Lower leg skin (tissue), 3 donors: ENCODE measurements around the gene TFE3.

Source experiments
- POLR2A ChIP-seq, 2 donors: fragments of 450-650 bp; IDR thresholded peaks; one replicate each; pipeline ENCODE4 v1.6.1; 2016 to 2017; ENCODE audit warnings: antibody characterized with exemption in 2 of 2, mild to moderate bottlenecking in 1 of 2, moderate library complexity in 1 of 2
- TF ChIP-seq, protein P1 (sequence below), 3 donors: fragments of 450-650 bp; IDR thresholded peaks; one replicate each; pipeline ENCODE4 v1.5.1; 2016; ENCODE audit warnings: antibody characterized with exemption in 3 of 3, mild to moderate bottlenecking in 3 of 3, moderate library complexity in 2 of 3

DNA sequence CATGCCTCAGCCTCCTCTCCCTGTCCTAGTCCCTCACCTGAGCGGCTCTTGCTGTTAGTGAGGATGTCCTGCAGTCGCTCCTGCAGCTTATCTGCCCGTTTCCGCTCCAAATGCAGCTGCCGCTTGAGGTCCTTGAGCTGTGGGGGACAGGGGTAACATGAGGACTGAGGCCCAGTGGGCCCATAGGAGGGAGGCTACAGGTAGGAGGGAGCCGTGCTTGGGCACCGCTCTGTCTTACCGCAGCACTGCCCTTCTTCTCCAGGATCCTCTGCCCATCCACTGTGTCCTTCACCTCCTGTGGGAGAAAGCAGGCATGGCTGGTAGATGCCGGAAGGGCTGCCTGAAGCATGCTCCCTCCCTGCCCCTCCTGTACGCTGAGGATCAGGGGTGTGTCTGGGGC, 62.0 kb downstream of the TFE3 start:
- TF ChIP-seq, protein P1, sequence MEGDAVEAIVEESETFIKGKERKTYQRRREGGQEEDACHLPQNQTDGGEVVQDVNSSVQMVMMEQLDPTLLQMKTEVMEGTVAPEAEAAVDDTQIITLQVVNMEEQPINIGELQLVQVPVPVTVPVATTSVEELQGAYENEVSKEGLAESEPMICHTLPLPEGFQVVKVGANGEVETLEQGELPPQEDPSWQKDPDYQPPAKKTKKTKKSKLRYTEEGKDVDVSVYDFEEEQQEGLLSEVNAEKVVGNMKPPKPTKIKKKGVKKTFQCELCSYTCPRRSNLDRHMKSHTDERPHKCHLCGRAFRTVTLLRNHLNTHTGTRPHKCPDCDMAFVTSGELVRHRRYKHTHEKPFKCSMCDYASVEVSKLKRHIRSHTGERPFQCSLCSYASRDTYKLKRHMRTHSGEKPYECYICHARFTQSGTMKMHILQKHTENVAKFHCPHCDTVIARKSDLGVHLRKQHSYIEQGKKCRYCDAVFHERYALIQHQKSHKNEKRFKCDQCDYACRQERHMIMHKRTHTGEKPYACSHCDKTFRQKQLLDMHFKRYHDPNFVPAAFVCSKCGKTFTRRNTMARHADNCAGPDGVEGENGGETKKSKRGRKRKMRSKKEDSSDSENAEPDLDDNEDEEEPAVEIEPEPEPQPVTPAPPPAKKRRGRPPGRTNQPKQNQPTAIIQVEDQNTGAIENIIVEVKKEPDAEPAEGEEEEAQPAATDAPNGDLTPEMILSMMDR (IDR thresholded peaks at IDR 0.05) = no peak
- TF ChIP-seq POLR2A (IDR thresholded peaks at IDR 0.05) = no peak
